Astrocyte (in vitro differentiated cells and primary cell): ENCODE measurements around the gene FZR1. TPM values are rescaled to one million over a fixed set of nuclear protein-coding genes. Genes with fewer than 3 reads are reported as not detected.

Experiments
- DNase-seq: peaks from one replicate; pipeline ENCODE4 v3.0.0-alpha.2; 2010; ENCODE audit warnings: low read depth
- FAIRE-seq: peaks from 2 replicates; lab custom pipeline; 2011; peaks lifted over from hg19 to GRCh38; lab: Jason Lieb, UNC
- H2AFZ ChIP-seq: 2 replicates; pipeline ENCODE4 v1.6.0; 2012; ENCODE audit warnings: low read depth, low read length, inconsistent platforms
- H3K27ac ChIP-seq: 2 replicates; pipeline ENCODE4 v1.5.1; 2011; ENCODE audit warnings: low read depth, low read length, inconsistent platforms
- H3K27me3 ChIP-seq: 2 replicates; pipeline ENCODE4 v1.6.0; 2011; ENCODE audit warnings: low read length, inconsistent platforms; ENCODE audit not compliant: insufficient read depth
- H3K36me3 ChIP-seq: 2 replicates; pipeline ENCODE4 v1.5.1; 2011; ENCODE audit warnings: low read length, inconsistent platforms; ENCODE audit not compliant: insufficient read depth
- H3K4me1 ChIP-seq: 2 replicates; pipeline ENCODE4 v1.5.1; 2011; ENCODE audit warnings: low read length, inconsistent platforms; ENCODE audit not compliant: insufficient read depth
- H3K4me2 ChIP-seq: 2 replicates; pipeline ENCODE4 v1.6.0; 2012; ENCODE audit warnings: low read length, inconsistent platforms
- H3K4me3 ChIP-seq: 2 replicates; pipeline ENCODE4 v1.5.1; 2011; ENCODE audit warnings: low read depth, mild to moderate bottlenecking, low read length, inconsistent platforms; ENCODE audit not compliant: insufficient read depth
- H3K79me2 ChIP-seq: 2 replicates; pipeline ENCODE4 v1.6.0; 2012; ENCODE audit warnings: mild to moderate bottlenecking, low read length, inconsistent platforms; ENCODE audit not compliant: insufficient read depth
- H3K9ac ChIP-seq: 2 replicates; pipeline ENCODE4 v1.6.0; 2012; ENCODE audit warnings: mild to moderate bottlenecking, low read length, inconsistent platforms
- H3K9me3 ChIP-seq: 2 replicates; pipeline ENCODE4 v1.5.1; 2012; ENCODE audit warnings: low read depth, mild to moderate bottlenecking, low read length, inconsistent platforms; ENCODE audit not compliant: insufficient read depth
- H4K20me1 ChIP-seq: 2 replicates; pipeline ENCODE4 v1.6.0; 2012; ENCODE audit warnings: low read length, inconsistent platforms; ENCODE audit not compliant: insufficient read depth
- H3K27ac Mint-ChIP-seq: one replicate; pipeline ENCODE4 v1.8.0; 2021; ENCODE audit warnings: mild to moderate bottlenecking, mixed read lengths; ENCODE audit not compliant: unreplicated experiment
- H3K27me3 Mint-ChIP-seq: one replicate; pipeline ENCODE4 v1.8.0; 2021; ENCODE audit warnings: low read depth, mixed read lengths; ENCODE audit not compliant: unreplicated experiment
- H3K36me3 Mint-ChIP-seq: one replicate; pipeline ENCODE4 v1.8.0; 2021; ENCODE audit warnings: low read depth, mixed read lengths; ENCODE audit not compliant: unreplicated experiment
- H3K4me1 Mint-ChIP-seq: one replicate; pipeline ENCODE4 v1.8.0; 2021; ENCODE audit warnings: low read depth, mixed read lengths; ENCODE audit not compliant: unreplicated experiment
- H3K4me3 Mint-ChIP-seq: one replicate; pipeline ENCODE4 v1.8.0; 2021; ENCODE audit warnings: mild to moderate bottlenecking, moderate library complexity, mixed read lengths; ENCODE audit not compliant: unreplicated experiment
- H3K9me3 Mint-ChIP-seq: one replicate; pipeline ENCODE4 v1.8.0; 2021; ENCODE audit warnings: mild to moderate bottlenecking, mixed read lengths; ENCODE audit not compliant: unreplicated experiment
- EZH2 ChIP-seq: IDR thresholded peaks from 2 replicates; pipeline ENCODE4 v1.6.1; 2012; ENCODE audit warnings: mild to moderate bottlenecking, low read length, inconsistent platforms; ENCODE audit not compliant: insufficient read depth
- total RNA-seq: library from RNA; stranded (reverse); gene quantifications from 2 replicates; pipeline ENCODE4 v1.2.1, GENCODE V29; 2021
- TF ChIP-seq, protein P1 (sequence below): IDR thresholded peaks from 2 replicates; pipeline ENCODE4 v1.5.1; 2011; ENCODE audit warnings: low read depth, mild to moderate bottlenecking, inconsistent platforms, low read length, moderate library complexity; ENCODE audit not compliant: insufficient read depth

FZR1 gene
- total RNA-seq, 1 donor from 2014 or later, result 51.8 TPM

DNA sequence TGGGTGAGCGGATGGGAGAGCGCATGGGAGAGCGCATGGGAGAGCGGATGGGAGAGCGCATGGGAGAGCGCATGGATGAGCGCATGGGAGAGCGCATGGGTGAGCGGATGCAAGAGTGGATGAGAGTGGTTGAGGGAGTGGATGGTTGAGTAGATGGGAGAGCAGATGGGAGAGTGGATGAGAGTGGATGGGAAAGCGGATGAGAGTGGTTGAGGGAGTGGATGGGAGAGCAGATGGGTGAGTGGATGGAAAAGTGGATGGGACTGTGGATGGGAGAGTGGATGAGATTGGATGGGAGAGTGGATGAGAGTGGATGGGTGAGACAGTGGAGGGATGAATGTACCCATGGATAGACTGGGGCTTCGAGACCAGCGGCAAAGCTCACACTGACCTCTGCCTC is 24.3 kb downstream of the FZR1 start:
- H3K9me3 Mint-ChIP-seq, result no peaks in the 10 kb centered on the region
- no peaks in the 10 kb centered on the region for H3K4me1 Mint-ChIP-seq
- Histone ChIP-seq H3K4me1 (no peaks in the 10 kb centered on the region), H3K36me3 (peaks cover 5% of the 10 kb centered on the region), H3K79me2 (peaks cover 6% of the 10 kb centered on the region), H3K4me2 (no peak overlapping the region), H3K9me3 (no peaks in the 10 kb centered on the region), H3K4me3 (no peak overlapping the region), H3K27ac (no peak overlapping the region), H4K20me1 (peaks cover 40% of the 10 kb centered on the region), H3K9ac (no peak overlapping the region), H2AFZ (no peak overlapping the region), H3K27me3 (no peaks in the 10 kb centered on the region)
- TF ChIP-seq, protein P1, sequence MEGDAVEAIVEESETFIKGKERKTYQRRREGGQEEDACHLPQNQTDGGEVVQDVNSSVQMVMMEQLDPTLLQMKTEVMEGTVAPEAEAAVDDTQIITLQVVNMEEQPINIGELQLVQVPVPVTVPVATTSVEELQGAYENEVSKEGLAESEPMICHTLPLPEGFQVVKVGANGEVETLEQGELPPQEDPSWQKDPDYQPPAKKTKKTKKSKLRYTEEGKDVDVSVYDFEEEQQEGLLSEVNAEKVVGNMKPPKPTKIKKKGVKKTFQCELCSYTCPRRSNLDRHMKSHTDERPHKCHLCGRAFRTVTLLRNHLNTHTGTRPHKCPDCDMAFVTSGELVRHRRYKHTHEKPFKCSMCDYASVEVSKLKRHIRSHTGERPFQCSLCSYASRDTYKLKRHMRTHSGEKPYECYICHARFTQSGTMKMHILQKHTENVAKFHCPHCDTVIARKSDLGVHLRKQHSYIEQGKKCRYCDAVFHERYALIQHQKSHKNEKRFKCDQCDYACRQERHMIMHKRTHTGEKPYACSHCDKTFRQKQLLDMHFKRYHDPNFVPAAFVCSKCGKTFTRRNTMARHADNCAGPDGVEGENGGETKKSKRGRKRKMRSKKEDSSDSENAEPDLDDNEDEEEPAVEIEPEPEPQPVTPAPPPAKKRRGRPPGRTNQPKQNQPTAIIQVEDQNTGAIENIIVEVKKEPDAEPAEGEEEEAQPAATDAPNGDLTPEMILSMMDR, result no peak
- no peak for TF ChIP-seq EZH2
- DNase-seq, result no peak
- FAIRE-seq, result no peak
- no peak overlapping the region for H3K4me3 Mint-ChIP-seq
- H3K27me3 Mint-ChIP-seq, result no peaks in the 10 kb centered on the region
- H3K27ac Mint-ChIP-seq, result no peak overlapping the region
- H3K36me3 Mint-ChIP-seq, result peaks cover 12% of the 10 kb centered on the region

DNA sequence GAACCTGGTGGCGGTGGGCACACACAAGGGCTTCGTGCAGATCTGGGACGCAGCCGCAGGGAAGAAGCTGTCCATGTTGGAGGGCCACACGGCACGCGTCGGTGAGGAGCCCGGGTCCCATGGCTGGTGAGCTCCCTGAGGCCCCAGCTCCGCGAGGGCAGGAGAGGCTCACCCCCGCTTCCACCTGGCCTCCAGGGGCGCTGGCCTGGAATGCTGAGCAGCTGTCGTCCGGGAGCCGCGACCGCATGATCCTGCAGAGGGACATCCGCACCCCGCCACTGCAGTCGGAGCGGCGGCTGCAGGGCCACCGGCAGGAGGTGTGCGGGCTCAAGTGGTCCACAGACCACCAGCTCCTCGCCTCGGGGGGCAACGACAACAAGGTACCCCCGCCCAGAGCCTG is 25.6 kb downstream of the FZR1 start:
- no peaks in the 10 kb centered on the region for H3K27me3 Mint-ChIP-seq
- Histone ChIP-seq H4K20me1 (peaks cover 51% of the 10 kb centered on the region), H3K79me2 (peaks cover 6% of the 10 kb centered on the region), H3K27me3 (no peaks in the 10 kb centered on the region), H3K36me3 (peaks cover 6% of the 10 kb centered on the region), H3K4me2 (no peak overlapping the region), H3K9me3 (no peaks in the 10 kb centered on the region), H3K9ac (no peak overlapping the region), H3K4me1 (no peaks in the 10 kb centered on the region), H3K4me3 (no peak overlapping the region), H3K27ac (no peak overlapping the region), H2AFZ (no peak overlapping the region)
- no peak for DNase-seq
- FAIRE-seq, result no peak
- H3K4me3 Mint-ChIP-seq, result no peak overlapping the region
- H3K9me3 Mint-ChIP-seq, result no peaks in the 10 kb centered on the region
- no peak overlapping the region for H3K27ac Mint-ChIP-seq
- TF ChIP-seq, protein P1, result no peak
- TF ChIP-seq EZH2, result no peak
- H3K36me3 Mint-ChIP-seq, result peaks cover 13% of the 10 kb centered on the region
- H3K4me1 Mint-ChIP-seq, result no peaks in the 10 kb centered on the region

DNA sequence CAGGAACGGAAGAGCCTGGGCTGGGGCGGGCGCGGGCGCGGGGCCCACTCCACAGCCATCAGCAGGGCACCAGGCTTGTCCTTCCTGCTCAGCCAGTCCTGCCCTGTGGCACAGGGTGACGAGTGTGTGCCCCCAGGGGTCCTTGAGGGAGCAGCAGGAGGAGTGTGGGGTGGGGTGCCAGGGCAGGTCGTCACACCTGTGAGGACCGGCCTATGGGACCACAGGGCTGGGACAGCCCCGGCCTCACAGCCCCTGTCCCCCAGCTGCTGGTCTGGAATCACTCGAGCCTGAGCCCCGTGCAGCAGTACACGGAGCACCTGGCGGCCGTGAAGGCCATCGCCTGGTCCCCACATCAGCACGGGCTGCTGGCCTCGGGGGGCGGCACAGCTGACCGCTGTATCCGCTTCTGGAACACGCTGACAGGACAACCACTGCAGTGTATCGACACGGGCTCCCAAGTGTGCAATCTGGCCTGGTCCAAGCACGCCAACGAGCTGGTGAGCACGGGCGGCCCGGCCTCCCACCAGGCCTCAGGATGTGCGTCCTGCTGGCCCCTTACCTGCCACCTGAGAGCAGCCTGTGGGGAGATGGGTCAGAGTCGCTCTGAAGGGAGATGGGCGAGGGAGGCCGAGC is 26.2 kb downstream of the FZR1 start:
- Histone ChIP-seq H3K9ac (no peak overlapping the region), H4K20me1 (peaks cover 49% of the 10 kb centered on the region), H3K27me3 (no peaks in the 10 kb centered on the region), H3K4me1 (no peaks in the 10 kb centered on the region), H3K4me3 (no peak overlapping the region), H2AFZ (no peak overlapping the region), H3K36me3 (peaks cover 6% of the 10 kb centered on the region), H3K27ac (no peak overlapping the region), H3K79me2 (peaks cover 4% of the 10 kb centered on the region), H3K9me3 (no peaks in the 10 kb centered on the region), H3K4me2 (no peak overlapping the region)
- TF ChIP-seq, protein P1, result no peak
- TF ChIP-seq EZH2, result no peak
- no peak for FAIRE-seq
- Mint-ChIP-seq H3K36me3 (peaks cover 13% of the 10 kb centered on the region), H3K4me1 (no peaks in the 10 kb centered on the region), H3K4me3 (no peak overlapping the region), H3K9me3 (no peaks in the 10 kb centered on the region), H3K27me3 (no peaks in the 10 kb centered on the region), H3K27ac (no peak overlapping the region)
- no peak for DNase-seq
